HEK293 (cell line): ENCODE results near the gene ABHD16B.

Source experiments
- ZNF830 ChIP-seq: fragments of 450-650 bp; IDR thresholded peaks from 2 replicates; pipeline ENCODE4 v1.5.0; 2018; ENCODE audit warnings: missing biosample characterization, missing genetic modification characterization, low read depth, mild to moderate bottlenecking, moderate library complexity
- TF ChIP-seq, protein P1 (sequence below): fragments of 450-650 bp; formaldehyde crosslinking; IDR thresholded peaks from 2 replicates; pipeline ENCODE4 v1.5.1; 2016; ENCODE audit warnings: missing biosample characterization, missing genetic modification characterization
- TF ChIP-seq, protein P2 (sequence below): fragments of 450-650 bp; formaldehyde crosslinking; IDR thresholded peaks from 2 replicates; pipeline ENCODE4 v1.5.1; 2016; ENCODE audit warnings: missing biosample characterization, missing genetic modification characterization
- TF ChIP-seq, protein P3 (sequence below): fragments of 450-650 bp; formaldehyde crosslinking; IDR thresholded peaks from 2 replicates; pipeline ENCODE4 v1.5.1; 2016; ENCODE audit warnings: missing biosample characterization, missing genetic modification characterization
- TF ChIP-seq, protein P4 (sequence below): fragments of 450-650 bp; formaldehyde crosslinking; IDR thresholded peaks from 2 replicates; pipeline ENCODE4 v1.5.1; 2016; ENCODE audit warnings: missing biosample characterization, missing genetic modification characterization
- TF ChIP-seq, protein P5 (sequence below): fragments of 450-650 bp; formaldehyde crosslinking; IDR thresholded peaks from 2 replicates; pipeline ENCODE4 v1.5.1; 2016; ENCODE audit warnings: missing biosample characterization, missing genetic modification characterization
- TF ChIP-seq, protein P6 (sequence below): fragments of 450-650 bp; formaldehyde crosslinking; IDR thresholded peaks from 2 replicates; pipeline ENCODE4 v1.5.1; 2016; ENCODE audit warnings: missing biosample characterization, missing genetic modification characterization, borderline replicate concordance

DNA sequence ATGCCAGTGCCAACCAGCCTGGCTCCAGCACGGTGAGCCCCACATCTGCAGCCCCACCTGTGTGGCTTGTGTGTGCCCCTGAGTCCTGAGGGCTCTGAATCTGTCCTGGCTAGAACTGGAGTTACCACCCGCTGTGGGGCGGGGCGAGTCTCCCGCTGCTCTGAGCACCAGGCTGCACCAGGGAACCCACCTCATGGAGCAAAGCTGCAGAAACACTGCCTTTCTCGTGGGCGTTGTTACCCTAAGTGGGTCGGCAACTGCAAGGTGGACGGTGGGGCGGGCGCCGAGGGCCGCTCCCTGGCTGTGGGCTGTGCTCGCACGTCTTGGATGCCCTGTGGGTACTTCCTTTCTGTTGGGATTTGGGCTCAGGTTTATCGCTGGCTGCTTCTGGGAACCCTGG lies 17.5 kb upstream of the ABHD16B start:
- TF ChIP-seq, protein P1, sequence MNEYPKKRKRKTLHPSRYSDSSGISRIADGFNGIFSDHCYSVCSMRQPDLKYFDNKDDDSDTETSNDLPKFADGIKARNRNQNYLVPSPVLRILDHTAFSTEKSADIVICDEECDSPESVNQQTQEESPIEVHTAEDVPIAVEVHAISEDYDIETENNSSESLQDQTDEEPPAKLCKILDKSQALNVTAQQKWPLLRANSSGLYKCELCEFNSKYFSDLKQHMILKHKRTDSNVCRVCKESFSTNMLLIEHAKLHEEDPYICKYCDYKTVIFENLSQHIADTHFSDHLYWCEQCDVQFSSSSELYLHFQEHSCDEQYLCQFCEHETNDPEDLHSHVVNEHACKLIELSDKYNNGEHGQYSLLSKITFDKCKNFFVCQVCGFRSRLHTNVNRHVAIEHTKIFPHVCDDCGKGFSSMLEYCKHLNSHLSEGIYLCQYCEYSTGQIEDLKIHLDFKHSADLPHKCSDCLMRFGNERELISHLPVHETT: no peak
- TF ChIP-seq, protein P2, sequence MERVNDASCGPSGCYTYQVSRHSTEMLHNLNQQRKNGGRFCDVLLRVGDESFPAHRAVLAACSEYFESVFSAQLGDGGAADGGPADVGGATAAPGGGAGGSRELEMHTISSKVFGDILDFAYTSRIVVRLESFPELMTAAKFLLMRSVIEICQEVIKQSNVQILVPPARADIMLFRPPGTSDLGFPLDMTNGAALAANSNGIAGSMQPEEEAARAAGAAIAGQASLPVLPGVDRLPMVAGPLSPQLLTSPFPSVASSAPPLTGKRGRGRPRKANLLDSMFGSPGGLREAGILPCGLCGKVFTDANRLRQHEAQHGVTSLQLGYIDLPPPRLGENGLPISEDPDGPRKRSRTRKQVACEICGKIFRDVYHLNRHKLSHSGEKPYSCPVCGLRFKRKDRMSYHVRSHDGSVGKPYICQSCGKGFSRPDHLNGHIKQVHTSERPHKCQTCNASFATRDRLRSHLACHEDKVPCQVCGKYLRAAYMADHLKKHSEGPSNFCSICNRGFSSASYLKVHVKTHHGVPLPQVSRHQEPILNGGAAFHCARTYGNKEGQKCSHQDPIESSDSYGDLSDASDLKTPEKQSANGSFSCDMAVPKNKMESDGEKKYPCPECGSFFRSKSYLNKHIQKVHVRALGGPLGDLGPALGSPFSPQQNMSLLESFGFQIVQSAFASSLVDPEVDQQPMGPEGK (tag by site-specific recombination): no peak
- TF ChIP-seq, protein P3, sequence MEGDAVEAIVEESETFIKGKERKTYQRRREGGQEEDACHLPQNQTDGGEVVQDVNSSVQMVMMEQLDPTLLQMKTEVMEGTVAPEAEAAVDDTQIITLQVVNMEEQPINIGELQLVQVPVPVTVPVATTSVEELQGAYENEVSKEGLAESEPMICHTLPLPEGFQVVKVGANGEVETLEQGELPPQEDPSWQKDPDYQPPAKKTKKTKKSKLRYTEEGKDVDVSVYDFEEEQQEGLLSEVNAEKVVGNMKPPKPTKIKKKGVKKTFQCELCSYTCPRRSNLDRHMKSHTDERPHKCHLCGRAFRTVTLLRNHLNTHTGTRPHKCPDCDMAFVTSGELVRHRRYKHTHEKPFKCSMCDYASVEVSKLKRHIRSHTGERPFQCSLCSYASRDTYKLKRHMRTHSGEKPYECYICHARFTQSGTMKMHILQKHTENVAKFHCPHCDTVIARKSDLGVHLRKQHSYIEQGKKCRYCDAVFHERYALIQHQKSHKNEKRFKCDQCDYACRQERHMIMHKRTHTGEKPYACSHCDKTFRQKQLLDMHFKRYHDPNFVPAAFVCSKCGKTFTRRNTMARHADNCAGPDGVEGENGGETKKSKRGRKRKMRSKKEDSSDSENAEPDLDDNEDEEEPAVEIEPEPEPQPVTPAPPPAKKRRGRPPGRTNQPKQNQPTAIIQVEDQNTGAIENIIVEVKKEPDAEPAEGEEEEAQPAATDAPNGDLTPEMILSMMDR (tag by site-specific recombination): no peak
- no peak for TF ChIP-seq ZNF830 (tag by site-specific recombination)
- TF ChIP-seq, protein P4, sequence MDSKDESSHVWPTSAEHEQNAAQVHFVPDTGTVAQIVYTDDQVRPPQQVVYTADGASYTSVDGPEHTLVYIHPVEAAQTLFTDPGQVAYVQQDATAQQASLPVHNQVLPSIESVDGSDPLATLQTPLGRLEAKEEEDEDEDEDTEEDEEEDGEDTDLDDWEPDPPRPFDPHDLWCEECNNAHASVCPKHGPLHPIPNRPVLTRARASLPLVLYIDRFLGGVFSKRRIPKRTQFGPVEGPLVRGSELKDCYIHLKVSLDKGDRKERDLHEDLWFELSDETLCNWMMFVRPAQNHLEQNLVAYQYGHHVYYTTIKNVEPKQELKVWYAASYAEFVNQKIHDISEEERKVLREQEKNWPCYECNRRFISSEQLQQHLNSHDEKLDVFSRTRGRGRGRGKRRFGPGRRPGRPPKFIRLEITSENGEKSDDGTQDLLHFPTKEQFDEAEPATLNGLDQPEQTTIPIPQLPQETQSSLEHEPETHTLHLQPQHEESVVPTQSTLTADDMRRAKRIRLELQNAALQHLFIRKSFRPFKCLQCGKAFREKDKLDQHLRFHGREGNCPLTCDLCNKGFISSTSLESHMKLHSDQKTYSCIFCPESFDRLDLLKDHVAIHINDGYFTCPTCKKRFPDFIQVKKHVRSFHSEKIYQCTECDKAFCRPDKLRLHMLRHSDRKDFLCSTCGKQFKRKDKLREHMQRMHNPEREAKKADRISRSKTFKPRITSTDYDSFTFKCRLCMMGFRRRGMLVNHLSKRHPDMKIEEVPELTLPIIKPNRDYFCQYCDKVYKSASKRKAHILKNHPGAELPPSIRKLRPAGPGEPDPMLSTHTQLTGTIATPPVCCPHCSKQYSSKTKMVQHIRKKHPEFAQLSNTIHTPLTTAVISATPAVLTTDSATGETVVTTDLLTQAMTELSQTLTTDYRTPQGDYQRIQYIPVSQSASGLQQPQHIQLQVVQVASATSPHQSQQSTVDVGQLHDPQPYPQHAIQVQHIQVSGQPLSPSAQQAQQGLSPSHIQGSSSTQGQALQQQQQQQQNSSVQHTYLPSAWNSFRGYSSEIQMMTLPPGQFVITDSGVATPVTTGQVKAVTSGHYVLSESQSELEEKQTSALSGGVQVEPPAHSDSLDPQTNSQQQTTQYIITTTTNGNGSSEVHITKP: no peak
- TF ChIP-seq, protein P5, sequence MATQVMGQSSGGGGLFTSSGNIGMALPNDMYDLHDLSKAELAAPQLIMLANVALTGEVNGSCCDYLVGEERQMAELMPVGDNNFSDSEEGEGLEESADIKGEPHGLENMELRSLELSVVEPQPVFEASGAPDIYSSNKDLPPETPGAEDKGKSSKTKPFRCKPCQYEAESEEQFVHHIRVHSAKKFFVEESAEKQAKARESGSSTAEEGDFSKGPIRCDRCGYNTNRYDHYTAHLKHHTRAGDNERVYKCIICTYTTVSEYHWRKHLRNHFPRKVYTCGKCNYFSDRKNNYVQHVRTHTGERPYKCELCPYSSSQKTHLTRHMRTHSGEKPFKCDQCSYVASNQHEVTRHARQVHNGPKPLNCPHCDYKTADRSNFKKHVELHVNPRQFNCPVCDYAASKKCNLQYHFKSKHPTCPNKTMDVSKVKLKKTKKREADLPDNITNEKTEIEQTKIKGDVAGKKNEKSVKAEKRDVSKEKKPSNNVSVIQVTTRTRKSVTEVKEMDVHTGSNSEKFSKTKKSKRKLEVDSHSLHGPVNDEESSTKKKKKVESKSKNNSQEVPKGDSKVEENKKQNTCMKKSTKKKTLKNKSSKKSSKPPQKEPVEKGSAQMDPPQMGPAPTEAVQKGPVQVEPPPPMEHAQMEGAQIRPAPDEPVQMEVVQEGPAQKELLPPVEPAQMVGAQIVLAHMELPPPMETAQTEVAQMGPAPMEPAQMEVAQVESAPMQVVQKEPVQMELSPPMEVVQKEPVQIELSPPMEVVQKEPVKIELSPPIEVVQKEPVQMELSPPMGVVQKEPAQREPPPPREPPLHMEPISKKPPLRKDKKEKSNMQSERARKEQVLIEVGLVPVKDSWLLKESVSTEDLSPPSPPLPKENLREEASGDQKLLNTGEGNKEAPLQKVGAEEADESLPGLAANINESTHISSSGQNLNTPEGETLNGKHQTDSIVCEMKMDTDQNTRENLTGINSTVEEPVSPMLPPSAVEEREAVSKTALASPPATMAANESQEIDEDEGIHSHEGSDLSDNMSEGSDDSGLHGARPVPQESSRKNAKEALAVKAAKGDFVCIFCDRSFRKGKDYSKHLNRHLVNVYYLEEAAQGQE (tag by site-specific recombination): no peak
- TF ChIP-seq, protein P6, sequence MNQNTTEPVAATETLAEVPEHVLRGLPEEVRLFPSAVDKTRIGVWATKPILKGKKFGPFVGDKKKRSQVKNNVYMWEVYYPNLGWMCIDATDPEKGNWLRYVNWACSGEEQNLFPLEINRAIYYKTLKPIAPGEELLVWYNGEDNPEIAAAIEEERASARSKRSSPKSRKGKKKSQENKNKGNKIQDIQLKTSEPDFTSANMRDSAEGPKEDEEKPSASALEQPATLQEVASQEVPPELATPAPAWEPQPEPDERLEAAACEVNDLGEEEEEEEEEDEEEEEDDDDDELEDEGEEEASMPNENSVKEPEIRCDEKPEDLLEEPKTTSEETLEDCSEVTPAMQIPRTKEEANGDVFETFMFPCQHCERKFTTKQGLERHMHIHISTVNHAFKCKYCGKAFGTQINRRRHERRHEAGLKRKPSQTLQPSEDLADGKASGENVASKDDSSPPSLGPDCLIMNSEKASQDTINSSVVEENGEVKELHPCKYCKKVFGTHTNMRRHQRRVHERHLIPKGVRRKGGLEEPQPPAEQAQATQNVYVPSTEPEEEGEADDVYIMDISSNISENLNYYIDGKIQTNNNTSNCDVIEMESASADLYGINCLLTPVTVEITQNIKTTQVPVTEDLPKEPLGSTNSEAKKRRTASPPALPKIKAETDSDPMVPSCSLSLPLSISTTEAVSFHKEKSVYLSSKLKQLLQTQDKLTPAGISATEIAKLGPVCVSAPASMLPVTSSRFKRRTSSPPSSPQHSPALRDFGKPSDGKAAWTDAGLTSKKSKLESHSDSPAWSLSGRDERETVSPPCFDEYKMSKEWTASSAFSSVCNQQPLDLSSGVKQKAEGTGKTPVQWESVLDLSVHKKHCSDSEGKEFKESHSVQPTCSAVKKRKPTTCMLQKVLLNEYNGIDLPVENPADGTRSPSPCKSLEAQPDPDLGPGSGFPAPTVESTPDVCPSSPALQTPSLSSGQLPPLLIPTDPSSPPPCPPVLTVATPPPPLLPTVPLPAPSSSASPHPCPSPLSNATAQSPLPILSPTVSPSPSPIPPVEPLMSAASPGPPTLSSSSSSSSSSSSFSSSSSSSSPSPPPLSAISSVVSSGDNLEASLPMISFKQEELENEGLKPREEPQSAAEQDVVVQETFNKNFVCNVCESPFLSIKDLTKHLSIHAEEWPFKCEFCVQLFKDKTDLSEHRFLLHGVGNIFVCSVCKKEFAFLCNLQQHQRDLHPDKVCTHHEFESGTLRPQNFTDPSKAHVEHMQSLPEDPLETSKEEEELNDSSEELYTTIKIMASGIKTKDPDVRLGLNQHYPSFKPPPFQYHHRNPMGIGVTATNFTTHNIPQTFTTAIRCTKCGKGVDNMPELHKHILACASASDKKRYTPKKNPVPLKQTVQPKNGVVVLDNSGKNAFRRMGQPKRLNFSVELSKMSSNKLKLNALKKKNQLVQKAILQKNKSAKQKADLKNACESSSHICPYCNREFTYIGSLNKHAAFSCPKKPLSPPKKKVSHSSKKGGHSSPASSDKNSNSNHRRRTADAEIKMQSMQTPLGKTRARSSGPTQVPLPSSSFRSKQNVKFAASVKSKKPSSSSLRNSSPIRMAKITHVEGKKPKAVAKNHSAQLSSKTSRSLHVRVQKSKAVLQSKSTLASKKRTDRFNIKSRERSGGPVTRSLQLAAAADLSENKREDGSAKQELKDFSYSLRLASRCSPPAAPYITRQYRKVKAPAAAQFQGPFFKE (tag by site-specific recombination): no peak
